GM18858 (cell line): ENCODE results near the gene EFCAB10.
"Not testable (repeated sequence)": the region's sequence is repeated elsewhere in the genome, so short reads cannot be mapped to it uniquely, and the experiment has no call there.

Source experiments
- ATAC-seq: cut with Tn5 transposase; IDR thresholded peaks from one replicate; pipeline ENCODE4 v1.9.1; 2021; ENCODE audit not compliant: unreplicated experiment

Gene EFCAB10

DNA sequence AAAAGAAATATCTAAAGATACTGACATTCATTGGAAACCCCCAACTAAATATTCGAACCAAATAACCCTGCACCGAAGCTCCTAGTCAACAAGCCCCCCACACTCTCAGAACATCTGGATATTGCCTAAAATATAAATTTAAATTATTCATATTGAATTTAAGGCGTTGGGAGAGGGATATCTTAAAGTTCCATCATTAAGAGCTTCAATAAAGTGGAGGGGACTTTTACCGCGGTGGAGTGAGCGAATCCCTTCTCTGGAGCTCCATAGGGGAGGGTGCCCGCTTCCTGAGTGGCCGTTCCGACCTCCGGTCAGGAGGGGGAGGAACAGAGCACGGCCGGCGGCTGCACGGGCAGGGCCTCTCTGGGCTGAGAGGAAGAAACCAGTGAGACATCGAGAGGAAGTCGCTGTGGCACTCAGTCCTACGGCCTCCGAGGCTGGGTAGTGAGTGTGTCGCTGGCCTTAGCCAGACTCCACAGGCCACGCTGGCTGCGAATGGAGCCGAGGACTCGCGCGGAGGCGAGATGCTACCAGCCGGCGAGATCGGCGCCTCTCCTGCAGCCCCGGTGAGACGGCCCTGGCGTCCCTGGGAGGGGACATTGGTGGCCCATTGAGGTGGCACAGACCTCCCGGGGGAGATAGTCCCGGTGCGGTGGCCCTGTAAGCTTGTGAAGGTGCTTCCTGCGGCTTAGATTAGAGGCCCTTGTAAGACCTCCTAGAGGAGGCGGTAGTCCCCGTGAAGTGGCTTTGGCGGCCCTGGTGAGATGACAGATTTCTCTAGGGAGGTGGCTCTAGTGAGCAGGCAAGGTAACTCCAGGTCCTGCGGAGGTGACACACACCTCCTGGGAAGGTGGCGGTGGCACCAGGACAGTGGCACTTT, 49.3 kb downstream of the EFCAB10 start, which contains the start of gene RINT1:
RINT1 (plus strand) TSS at position 410 of the 880 bp plus-strand sequence; CDS start at position 525, 115 bp downstream.
- peak; percentile 91 for ATAC-seq

DNA sequence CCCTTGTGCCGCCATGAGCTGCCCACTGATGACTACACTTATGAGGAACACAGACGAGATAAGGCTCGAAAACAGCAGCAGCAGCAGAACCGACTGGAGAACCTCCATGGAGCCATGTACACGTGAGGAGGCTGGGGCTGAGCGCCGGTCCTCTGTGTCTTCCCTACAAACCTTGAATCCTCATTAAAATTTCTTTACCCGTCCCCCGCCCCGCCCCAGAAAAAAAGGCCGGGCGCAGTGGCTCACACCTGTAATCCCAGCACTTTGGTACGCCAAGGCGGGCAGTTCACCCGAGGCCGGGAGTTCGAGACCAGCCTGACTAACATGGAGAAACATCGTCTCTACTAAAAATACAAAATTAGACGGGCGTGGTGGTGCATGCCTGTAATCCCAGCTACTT, 50.7 kb downstream of the EFCAB10 start:
- no peak for ATAC-seq

GRCh38 chr7:105530126-105530525, 51.2 kb downstream of the EFCAB10 start:
- ATAC-seq, result no peak

- ATAC-seq, result not testable (repeated sequence)
Measured at GRCh38 chr7:105527737-105528136, 53.6 kb downstream of the EFCAB10 start.

GRCh38 chr7:105524840-105525239, 56.5 kb downstream of the EFCAB10 start:
- no peak for ATAC-seq

DNA sequence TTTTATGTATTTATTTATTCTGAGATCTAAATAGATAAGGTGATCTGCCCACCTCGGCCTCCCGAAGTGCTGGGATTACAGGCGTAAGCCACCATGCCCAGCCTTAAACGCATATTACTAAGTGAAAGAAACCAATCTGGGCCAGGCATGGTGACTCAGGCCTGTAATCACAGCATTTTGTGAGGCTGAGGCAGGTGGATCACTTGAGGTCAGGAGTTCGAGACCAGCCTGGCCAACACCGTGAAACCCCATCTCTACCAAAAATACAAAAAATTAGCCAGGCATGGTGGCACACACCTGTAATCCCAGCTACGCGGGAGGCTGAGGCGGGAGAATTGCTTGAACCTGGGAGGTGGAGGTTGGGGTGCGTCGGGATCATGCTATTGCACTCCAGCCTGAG, 56.9 kb downstream of the EFCAB10 start:
- ATAC-seq, result not testable (repeated sequence)

DNA sequence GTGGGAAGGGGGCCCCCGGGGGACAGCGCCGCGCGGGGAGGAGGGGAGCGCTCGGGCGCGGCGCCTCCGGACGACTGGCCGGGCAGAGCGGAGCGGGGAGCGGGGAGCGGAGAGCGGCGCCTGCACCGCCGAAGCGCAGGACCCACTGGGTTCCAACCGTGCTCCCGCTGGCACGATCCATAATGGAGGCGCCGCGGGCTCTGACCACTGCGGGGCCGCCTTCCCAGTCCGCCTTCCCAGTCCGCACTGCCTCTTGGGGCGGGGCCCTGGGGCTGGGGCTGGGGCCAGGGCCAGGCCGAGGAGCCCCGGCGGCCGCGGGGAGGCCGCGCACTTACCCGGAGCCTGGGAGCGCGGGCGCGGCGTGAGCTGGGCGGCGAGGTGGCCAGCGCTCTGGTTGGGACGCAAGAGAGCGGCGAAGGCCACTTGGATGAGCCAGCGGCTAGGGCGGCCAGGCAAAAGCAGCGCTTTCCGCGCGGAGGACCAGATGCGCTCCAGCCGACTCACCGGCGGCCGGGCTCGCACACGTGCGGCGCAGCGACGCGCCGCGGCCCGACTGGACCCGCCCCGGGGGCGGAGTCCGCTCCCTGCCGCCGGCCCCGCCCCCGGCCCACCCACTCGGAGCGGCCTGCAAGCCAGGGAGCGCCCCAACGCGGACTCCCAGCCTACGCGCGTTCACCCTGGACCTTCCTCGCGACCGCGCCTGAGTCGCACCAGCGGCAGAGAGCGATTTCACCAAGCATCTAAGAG, 59.4 kb downstream of the EFCAB10 start, which contains the start of gene PUS7:
PUS7 (minus strand) TSS at position 555 of the 747 bp plus-strand sequence. CDS start 13,759 bp downstream, outside the sequence.
- peak; percentile 68 for ATAC-seq

DNA sequence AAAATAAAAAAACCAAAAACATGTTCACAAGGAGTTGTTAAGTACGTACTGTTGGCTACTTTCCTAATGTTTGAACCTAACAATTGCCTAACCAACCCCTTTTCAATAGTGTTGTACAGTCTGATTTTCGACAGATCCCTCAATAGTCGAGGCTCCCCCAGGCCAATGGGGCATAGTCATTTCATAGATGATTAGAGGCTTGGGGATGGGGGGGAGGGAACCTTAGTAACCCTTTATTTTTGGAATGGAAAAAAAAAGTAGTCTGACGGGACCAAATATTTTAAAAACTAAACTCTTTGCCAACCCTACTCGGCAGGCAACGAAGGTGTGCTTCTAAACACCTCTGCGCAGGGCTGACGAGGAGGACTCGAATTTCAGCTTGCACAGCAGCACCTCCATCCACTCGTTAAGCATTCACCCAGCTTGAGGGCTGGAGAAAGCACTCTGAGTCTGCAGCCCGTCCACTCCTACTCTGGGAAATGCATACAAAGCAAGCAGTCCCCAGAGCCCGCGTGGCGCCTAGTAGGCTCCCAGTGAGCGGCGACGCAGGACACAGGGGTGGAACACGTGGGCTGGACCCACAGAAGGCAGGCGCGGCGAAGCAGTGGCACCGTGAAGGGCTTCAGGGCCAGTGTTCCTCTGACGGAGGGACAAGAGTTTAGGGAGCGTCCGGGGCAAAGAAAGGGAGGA, 60.1 kb downstream of the EFCAB10 start:
- ATAC-seq, result peak; percentile 24

DNA sequence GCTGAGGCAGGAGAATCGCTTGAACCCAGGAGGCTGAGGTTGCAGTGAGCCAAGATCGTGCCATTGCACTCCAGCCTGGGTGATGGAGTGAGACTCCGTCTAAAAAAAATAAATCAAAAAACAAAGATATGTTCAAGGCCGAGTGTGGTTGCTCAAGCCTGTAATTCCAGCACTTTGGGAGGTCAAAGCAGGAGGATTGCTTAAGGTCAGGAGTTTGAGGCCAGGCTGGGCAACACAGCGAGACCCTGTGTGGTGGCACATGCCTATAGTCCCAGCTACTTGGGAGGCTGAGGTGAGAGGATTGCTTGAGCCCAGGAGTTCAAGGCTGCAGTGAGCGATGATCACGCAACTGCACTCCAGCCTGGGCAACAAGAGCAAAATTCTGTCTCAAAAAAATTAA, 60.7 kb downstream of the EFCAB10 start:
- not testable (repeated sequence) for ATAC-seq

DNA sequence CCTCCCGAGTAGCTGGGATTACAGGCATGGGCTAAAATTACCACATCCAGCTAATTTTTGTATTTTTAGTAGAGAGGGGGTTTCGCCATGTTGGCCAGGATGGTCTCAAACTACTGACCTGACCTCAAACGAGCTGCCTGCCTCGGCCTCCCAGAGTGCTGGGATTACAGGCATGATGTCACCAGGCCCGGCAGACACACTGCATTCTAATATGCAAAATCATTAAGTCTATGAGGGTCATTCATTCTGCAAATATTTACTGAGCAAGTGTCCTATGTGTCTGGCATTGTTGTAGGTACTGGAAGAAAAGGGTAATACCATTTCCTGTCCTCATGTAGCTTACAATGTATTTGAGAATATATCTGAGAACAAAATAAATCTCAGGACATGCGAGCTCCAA, 61.9 kb downstream of the EFCAB10 start:
- ATAC-seq, result no peak

- not testable (repeated sequence) for ATAC-seq
Measured at GRCh38 chr7:105515610-105516009, 65.7 kb downstream of the EFCAB10 start.
